HT1080 (cell line): ENCODE measurements around the gene C4A. TPM values are rescaled to one million over a fixed set of nuclear protein-coding genes. Genes with fewer than 3 reads are reported as not detected.
"Not testable (repeated sequence)": the region's sequence is repeated elsewhere in the genome, so short reads cannot be mapped to it uniquely, and the experiment has no call there.

Experiments
- DNase-seq: peaks from one replicate; pipeline ENCODE4 v3.0.0-alpha.2; 2015; ENCODE audit warnings: low read depth
- polyA plus RNA-seq, 2 experiments: library from polyadenylated mRNA; depleted of rRNA; stranded (reverse); fragments of >200 nt; gene quantifications; 2 replicates each; pipeline ENCODE4 v1.2.3, GENCODE V29; 2015
- total RNA-seq: library from RNA; depleted of rRNA; stranded (reverse); fragments of >200 nt; shearing (Covaris generic); gene quantifications from 2 replicates; pipeline ENCODE4 v1.2.3, GENCODE V29; 2014; rRNA removed

C4A gene
- 0.40 TPM in 1 of 2 replicates, not detected in the other for total RNA-seq
- polyA plus RNA-seq (2015; cell fraction: cytosol; rRNA removed): 0.21 and 1.2 TPM in 2 replicates
- 4.2 and 5.6 TPM in 2 replicates for polyA plus RNA-seq (2015; cell fraction: nucleus; rRNA removed)

DNA sequence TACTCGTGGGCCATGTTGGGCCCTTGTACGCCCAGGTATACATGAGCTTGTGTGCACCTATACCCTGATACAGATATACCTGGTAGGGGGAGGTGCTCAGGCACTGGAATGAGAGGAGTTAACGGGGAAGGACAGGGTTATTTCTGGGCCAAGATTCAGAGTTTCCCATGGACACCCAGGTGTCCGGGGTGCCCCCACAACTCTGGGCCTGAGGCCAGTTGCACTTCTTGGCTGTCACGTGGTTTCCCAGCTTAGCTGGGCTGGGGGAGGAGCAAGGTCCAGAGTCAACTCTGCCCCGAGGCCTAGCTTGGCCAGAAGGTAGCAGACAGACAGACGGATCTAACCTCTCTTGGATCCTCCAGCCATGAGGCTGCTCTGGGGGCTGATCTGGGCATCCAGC, at the start of gene C4A:
Gene C4A (plus strand): TSS at position 314 of the 400 bp plus-strand sequence. CDS start 51 bp downstream, at position 365.
- not testable (repeated sequence) for DNase-seq

DNA sequence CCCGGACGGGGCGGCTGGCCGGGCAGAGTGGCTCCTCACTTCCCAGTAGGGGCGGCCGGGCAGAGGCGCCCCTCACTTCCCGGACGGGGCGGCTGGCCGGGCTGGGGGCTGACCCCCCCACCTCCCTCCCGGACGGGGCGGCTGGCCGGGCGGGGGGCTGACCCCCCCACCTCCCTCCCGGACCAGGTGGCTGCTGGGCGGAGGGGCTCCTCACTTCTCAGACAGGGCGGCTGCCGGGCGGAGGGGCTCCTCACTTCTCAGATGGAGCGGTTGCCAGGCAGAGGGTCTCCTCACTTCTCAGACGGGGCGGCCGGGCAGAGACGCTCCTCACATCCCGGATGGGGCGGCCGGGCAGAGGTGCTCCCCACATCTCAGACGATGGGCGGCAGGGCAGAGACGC, 49.7 kb upstream of the C4A start:
- not testable (repeated sequence) for DNase-seq

DNA sequence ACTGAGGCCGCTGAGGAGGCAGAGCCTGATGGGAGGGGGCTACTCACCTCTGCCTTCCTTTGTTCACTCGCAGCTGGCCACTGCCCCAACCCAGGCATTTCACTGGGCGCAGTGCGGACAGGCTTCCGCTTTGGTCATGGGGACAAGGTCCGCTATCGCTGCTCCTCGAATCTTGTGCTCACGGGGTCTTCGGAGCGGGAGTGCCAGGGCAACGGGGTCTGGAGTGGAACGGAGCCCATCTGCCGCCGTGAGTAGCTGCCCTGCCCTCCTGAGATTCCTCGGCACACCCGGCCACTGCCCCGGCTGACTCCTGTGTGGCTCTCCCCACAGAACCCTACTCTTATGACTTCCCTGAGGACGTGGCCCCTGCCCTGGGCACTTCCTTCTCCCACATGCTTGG, 48.3 kb upstream of the C4A start:
- DNase-seq: no peak

DNA sequence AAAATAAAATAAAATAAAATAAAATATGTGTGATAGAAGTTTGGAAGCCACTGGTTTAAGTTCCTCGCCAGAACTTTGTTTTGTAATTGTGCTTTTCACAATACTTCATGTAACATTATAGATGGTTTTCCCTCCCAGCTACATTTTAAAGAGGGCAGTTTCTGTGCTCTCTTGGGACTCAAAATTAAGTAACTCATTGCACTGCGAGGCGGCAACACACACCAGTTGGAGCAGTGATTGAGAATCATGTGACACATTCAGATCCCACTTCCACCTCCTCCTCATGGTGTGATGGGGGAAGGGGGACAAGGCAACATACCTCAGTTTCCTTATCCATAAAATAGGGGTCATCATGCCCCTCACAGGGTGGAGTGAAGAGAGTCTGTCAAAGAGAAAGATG, 46.8 kb upstream of the C4A start:
- DNase-seq: no peak

DNA sequence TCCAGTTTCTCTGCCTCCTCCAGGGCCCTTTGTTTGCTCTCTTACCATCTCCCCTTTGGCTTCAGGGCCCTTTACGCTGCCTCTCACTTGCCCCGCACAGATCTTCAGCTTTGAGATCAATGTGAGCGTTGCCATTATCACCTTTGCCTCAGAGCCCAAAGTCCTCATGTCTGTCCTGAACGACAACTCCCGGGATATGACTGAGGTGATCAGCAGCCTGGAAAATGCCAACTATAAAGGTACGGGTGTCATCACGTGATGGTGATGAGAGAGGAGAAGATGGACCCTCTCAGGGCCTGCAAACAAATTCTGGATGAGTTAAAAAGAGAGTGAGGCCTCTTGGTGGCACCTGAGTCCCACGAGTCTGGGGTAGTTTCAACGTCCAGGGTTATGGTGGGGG, 46.0 kb upstream of the C4A start:
- no peak for DNase-seq

DNA sequence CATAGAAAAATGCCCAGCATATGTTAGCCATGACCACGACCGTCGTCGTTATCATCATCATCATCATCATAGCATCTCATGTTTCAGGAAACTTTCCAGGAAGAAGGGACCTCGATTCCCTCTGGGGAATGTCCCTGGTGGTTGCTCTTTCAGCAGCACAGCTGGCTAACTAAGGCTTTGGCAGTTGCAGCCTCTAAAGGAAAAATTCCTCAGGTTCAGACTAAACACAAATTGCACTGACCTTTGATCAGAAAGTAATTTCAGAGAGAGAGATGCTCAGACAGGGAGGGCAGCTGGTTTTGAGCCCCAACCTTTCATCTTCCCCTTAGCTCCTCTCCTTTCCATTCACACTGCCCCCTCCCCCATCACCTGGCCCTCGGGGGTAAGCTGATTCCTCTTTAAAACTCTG, 41.6 kb upstream of the C4A start:
- DNase-seq: peak; percentile 45

DNA sequence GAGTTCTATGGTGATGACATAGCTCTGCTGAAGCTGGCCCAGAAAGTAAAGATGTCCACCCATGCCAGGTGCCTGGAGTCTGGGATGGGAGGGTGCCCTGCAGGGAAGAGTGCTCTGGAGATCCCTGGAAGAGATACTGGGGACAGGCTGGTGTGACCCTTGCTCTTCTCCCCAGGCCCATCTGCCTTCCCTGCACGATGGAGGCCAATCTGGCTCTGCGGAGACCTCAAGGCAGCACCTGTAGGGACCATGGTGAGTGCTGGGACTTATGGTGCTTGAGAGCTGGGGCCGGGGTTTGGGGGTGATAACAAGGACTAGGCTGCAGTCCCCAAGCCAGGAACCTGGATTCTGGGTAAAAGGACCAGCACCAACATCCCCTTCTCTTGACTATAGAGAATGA, 38.1 kb upstream of the C4A start:
- no peak for DNase-seq

DNA sequence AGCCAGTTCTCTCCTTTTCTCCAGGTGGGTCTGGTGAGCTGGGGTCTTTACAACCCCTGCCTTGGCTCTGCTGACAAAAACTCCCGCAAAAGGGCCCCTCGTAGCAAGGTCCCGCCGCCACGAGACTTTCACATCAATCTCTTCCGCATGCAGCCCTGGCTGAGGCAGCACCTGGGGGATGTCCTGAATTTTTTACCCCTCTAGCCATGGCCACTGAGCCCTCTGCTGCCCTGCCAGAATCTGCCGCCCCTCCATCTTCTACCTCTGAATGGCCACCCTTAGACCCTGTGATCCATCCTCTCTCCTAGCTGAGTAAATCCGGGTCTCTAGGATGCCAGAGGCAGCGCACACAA, 36.7 kb upstream of the C4A start:
- no peak for DNase-seq

DNA sequence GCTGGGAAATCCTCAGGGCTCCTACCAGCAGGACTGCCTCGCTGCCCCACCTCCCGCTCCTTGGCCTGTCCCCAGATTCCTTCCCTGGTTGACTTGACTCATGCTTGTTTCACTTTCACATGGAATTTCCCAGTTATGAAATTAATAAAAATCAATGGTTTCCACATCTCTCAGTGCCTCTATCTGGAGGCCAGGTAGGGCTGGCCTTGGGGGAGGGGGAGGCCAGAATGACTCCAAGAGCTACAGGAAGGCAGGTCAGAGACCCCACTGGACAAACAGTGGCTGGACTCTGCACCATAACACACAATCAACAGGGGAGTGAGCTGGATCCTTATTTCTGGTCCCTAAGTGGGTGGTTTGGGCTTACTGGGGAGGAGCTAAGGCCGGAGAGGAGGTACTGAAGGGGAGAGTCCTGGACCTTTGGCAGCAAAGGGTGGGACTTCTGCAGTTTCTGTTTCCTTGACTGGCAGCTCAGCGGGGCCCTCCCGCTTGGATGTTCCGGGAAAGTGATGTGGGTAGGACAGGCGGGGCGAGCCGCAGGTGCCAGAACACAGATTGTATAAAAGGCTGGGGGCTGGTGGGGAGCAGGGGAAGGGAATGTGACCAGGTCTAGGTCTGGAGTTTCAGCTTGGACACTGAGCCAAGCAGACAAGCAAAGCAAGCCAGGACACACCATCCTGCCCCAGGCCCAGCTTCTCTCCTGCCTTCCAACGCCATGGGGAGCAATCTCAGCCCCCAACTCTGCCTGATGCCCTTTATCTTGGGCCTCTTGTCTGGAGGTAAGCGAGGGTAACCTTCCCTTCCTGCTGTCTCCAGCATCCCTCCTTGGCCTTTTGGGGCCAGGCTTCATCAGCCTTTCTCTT, 36.1 kb upstream of the C4A start, which contains the start of gene CFB:
Gene CFB (plus strand): TSS at position 589 of the 863 bp plus-strand sequence. CDS start 127 bp downstream, at position 716.
- peak; percentile 42 for DNase-seq

DNA sequence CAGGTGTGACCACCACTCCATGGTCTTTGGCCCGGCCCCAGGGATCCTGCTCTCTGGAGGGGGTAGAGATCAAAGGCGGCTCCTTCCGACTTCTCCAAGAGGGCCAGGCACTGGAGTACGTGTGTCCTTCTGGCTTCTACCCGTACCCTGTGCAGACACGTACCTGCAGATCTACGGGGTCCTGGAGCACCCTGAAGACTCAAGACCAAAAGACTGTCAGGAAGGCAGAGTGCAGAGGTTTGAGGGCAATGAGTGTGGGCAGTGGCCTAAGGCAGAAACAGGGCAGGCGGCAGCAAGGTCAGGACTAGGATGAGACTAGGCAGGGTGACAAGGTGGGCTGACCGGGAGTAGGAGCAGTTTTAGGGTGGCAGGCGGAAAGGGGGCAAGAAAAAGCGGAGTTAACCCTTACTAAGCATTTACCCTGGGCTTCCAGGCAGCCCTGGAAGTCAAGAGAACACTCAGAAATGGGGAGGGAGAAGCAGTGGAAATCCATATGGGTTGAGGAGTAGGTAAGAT, 35.4 kb upstream of the C4A start:
- no peak for DNase-seq

DNA sequence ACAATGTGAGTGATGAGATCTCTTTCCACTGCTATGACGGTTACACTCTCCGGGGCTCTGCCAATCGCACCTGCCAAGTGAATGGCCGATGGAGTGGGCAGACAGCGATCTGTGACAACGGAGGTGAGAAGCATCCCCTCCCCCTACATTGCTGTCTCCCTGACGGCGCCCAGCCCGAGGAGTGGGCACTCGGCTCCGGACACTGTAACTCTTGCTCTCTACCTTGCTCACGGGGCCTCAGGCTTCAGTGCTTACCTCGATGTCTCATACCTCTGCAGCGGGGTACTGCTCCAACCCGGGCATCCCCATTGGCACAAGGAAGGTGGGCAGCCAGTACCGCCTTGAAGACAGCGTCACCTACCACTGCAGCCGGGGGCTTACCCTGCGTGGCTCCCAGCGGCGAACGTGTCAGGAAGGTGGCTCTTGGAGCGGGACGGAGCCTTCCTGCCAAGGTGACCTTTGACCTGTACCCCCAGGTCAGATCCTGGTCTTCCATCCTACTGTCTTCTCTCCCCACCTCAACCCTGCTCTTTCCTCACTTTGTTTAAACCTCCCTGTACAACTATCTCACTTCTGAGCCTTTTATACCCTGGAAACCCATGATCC, 34.7 kb upstream of the C4A start:
- DNase-seq: no peak

DNA sequence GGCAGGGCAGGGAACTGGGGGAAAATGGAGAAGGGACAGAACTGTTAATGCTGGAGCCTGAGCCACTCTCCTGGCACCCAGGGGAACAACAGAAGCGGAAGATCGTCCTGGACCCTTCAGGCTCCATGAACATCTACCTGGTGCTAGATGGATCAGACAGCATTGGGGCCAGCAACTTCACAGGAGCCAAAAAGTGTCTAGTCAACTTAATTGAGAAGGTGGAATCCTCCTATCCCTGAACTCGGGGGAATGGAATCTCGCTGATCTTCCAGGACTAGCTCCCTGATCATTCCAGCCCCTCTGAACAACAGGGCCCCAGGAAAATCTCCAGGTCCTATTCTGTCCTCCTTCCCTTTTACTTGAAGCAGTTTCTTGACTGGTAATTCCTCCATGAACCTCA, 34.0 kb upstream of the C4A start:
- no peak for DNase-seq

DNA sequence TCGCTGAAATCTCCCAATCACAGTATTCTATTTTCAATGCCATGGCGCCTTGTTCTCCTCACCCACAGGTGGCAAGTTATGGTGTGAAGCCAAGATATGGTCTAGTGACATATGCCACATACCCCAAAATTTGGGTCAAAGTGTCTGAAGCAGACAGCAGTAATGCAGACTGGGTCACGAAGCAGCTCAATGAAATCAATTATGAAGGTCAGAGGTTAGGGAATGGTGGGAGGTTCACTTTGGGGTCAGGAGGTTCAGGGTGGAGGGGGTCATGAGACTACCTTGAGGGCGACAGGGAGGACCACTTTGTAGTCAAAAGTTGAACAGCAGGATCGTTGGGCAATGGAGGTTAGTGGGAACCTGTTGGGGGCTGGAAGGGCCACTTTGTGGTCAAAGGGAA, 33.6 kb upstream of the C4A start:
- DNase-seq: no peak

DNA sequence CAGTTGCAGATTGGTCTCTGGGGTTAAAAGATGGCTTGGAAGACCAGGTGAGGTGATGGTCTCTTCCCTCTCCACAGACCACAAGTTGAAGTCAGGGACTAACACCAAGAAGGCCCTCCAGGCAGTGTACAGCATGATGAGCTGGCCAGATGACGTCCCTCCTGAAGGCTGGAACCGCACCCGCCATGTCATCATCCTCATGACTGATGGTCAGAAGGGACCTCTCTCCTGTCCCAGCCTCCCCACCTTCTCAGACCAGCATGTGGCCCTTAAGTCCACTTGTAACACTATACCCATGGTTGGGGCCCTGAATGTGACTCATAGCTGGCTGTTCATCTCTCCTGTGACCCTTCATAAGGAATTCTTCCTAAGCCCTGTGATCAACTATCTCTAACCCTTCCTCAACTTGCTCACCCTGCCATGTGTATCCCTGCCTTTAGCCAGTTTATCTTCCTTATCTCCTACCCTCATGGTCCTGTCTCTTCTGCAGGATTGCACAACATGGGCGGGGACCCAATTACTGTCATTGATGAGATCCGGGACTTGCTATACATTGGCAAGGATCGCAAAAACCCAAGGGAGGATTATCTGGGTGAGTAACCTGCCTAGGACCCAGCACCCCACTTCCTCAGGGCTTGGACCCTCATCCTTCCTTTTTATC, 33.0 kb upstream of the C4A start:
- DNase-seq: peak; percentile 71

DNA sequence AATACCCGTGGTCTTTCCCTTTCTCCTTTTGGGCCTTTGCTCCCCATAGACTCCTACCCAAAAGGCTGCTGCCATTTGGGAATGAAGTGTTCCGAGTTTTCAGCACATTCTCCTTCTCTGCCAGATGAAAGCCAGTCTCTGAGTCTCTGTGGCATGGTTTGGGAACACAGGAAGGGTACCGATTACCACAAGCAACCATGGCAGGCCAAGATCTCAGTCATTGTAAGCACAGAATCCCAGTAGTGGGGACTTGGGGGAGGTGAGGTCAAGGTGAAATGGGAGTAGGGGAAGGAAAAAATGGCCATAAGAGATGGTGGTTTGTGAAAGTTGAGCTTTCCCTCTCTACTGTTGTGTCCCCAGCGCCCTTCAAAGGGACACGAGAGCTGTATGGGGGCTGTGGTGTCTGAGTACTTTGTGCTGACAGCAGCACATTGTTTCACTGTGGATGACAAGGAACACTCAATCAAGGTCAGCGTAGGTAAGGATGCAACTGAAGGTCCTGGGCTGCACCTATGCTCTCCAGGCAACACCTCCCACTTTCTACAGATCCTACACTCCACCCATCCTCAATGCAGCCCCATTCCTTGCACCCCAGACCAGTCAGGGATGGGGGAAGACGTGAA, 31.8 kb upstream of the C4A start:
- DNase-seq: no peak

DNA sequence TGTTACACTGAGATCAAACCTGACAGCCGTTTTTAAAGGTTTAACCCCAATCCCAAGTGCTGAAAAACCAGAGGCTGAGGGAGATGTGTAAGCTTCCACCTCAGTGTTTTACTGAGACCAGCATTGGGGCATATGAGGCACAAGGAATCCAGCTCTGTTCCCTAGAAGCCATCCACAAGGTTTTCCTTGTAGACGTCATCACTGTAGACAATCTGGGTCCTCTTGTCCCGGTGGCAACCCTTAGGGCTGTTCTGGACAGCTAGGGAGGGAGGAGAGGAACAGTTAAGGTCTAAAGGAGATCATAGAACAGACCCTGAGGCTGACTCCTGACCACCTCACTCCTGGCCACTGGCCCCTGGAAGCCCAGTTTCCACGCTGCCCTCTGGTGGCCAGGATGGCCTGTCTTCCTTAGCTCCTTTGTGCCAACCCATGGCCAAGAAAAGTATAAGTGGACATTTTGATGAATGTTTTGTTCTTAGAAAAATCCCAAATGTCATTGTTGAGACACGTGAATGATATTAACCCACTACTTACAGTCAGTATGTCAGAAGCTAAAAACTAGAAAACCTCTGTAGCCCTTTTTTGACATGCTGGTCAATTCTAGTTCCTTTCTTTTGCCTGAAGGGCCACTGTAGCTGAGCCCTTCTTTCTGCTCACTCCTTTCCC, 29.6 kb upstream of the C4A start:
- peak; percentile 49 for DNase-seq

DNA sequence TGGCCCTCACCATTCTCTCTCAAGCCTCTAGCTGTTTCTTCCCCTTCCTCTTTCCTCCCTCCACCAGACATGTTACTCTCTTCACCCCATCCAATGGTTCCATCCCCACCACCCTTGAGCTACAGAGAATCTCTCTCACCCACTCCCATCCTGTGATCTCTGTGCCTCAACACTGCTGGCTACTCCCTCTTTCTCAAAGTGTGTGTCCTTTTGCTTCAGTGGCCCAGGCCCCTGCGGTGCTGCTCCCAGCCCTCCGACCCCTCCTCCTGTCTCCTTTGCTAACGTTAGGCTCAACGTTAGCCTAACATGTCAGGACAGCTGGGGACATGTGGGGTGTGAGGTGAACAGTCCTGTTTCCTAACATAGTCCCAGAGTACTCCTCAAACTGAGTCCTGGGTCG, 29.0 kb upstream of the C4A start:
- DNase-seq: no peak

DNA sequence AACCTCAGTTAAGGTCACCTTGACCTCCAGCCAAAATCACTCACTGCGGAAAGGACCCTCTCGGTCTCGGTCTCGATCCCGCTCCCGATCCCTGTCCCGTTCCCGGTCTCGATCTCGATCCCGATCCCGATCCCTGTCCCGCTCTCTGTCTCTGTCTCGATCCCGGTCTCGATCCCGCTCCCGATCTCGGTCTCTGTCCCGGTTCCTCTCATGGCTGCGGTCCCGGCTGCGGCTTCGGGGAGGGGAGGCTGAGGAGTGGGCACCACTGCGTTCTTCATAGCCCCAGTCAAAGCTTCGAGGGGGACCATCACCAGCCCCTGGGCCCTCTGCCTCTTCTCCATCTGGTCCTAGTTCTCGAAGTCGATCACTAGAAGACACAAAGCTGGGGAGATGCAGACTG, 27.3 kb upstream of the C4A start:
- no peak for DNase-seq

DNA sequence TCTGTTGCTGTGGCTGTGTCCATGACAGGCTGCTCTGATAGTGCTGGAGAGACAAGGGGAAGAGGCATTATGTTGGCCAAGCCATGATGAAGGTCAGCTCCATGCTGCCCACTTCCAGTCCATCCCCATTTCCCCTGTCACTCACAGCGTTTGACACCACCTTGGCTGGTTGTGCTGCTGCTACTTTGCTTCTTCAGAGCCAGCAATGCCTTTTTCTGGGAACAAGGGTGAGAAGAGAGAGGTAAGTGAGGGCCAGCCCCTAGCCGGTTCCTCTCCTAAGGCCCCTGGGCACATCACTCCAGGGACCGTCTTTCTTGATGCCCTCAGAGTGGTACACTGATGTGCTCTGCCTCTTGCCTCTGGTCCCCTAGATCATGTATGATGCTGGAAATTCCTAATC, 25.1 kb upstream of the C4A start:
- DNase-seq: no peak

DNA sequence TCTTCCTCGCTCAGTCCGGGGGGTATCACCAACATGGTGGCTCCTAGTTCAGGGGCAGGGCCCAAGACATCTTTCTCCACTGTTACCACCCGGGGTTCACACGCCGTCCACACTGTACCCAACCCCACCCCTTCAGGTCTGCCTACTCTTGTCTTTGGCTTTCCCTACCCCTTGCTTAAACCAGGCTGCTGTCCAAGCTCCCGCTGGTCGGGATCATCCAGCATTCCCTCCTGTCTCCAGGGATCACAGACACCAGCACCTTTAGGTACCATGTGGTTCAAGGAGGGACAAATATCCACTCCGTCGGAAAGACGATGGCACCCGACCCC, 23.5 kb upstream of the C4A start:
- no peak for DNase-seq
